H1 (cell line): ENCODE data around the gene TMPRSS9. TPM values are rescaled to one million over a fixed set of nuclear protein-coding genes. Genes with fewer than 3 reads are reported as not detected.

Source experiments
- ATF3 ChIP-seq: IDR thresholded peaks from 2 replicates; pipeline ENCODE4 v1.6.1; 2011; ENCODE audit warnings: low read depth, mild to moderate bottlenecking, low read length; ENCODE audit not compliant: insufficient read depth
- CHD7 ChIP-seq: fragments of 300-600 bp; sonication (generic); IDR thresholded peaks from 2 replicates; pipeline ENCODE4 v1.7.1; 2012; ENCODE audit warnings: low read length, moderate library complexity, mild to moderate bottlenecking, inconsistent platforms; ENCODE audit not compliant: insufficient replicate concordance
- CREB1 ChIP-seq: IDR thresholded peaks from 2 replicates; pipeline ENCODE4 v1.6.1; 2012; ENCODE audit warnings: inconsistent platforms
- EZH2 ChIP-seq: fragments of 200-600 bp; sonication (generic); IDR thresholded peaks from 2 replicates; pipeline ENCODE4 v1.7.1; 2012; ENCODE audit warnings: low read depth, mild to moderate bottlenecking, moderate library complexity, low read length, inconsistent platforms; ENCODE audit not compliant: severe bottlenecking
- JUND ChIP-seq: IDR thresholded peaks from 2 replicates; pipeline ENCODE4 v1.6.1; 2011; ENCODE audit warnings: mild to moderate bottlenecking, improper control_type of control experiment, low read length
- KDM1A ChIP-seq: fragments of 200-600, 300-600 bp; sonication (generic); IDR thresholded peaks from 2 replicates; pipeline ENCODE4 v1.7.1; 2016; ENCODE audit warnings: mild to moderate bottlenecking, low read length, borderline replicate concordance
- POU5F1 ChIP-seq: IDR thresholded peaks from 2 replicates; pipeline ENCODE4 v1.6.1; 2011; ENCODE audit warnings: low read depth, mild to moderate bottlenecking, low read length, moderate library complexity
- SAP30 ChIP-seq: fragments of 300-600 bp; sonication (generic); IDR thresholded peaks from 2 replicates; pipeline ENCODE4 v1.7.1; 2012; ENCODE audit warnings: low read length, moderate library complexity, mild to moderate bottlenecking, inconsistent platforms; ENCODE audit not compliant: insufficient read depth, insufficient replicate concordance
- SRF ChIP-seq: IDR thresholded peaks from 2 replicates; pipeline ENCODE4 v1.6.1; 2011; ENCODE audit warnings: mild to moderate bottlenecking, low read depth, low read length, moderate library complexity
- TCF12 ChIP-seq: IDR thresholded peaks from 2 replicates; pipeline ENCODE4 v1.6.1; 2011; ENCODE audit warnings: low read depth, mild to moderate bottlenecking, low read length
- polyA plus RNA-seq, 7 experiments: library from polyadenylated mRNA; depleted of rRNA in 3 of 7; stranded (reverse) in 5 of 7; unstranded in 2 of 7; fragments of >200 nt in 5 of 7; fragments of 200-250 nt in 2 of 7; gene quantifications; 1 replicate in 5 of 7; 2 replicates in 1 of 7; 4 replicates in 1 of 7; pipeline versions ENCODE4 v1.2.1 to v1.2.3, GENCODE V29; 2011 to 2013; ENCODE audit warnings: missing spikeins in 2 of 7, mixed read lengths in 2 of 7
- total RNA-seq: library from RNA; stranded (reverse); fragmentation: NEBNext Ultra II Directional; extraction: Animal tissue kit (Norgen Biotek cat#: 25700); gene quantifications from 2 replicates; pipeline ENCODE4 v1.2.1, GENCODE V29; 2021

TMPRSS9 gene
- total and polyA plus RNA-seq, 2 of the 8 experiments (the other 6 are each of a cell fraction or from before 2014, with no cell fraction given) = 0.15 to 0.19 TPM

- TF ChIP-seq CHD7 (no peak), JUND (no peak), SRF (no peak), ATF3 (no peak), CREB1 (no peak), EZH2 (no peak), POU5F1 (no peak), SAP30 (no peak), KDM1A (no peak), TCF12 (no peak)
- TF ChIP-seq, all 59 proteins: peak for 0
Measured at GRCh38 chr19:2416321-2417097, 56.4 kb downstream of the TMPRSS9 start (continued).
